ENCODE measurements around the gene DENND1A. TPM values are rescaled to one million over a fixed set of nuclear protein-coding genes. Genes with fewer than 3 reads are reported as not detected.
"Not testable (repeated sequence)": the region's sequence is repeated elsewhere in the genome, so short reads cannot be mapped to it uniquely, and the experiment has no call there.

The DENND1A gene
- total RNA-seq, 1 donor from 2014 or later, result 15.4 TPM

- no peaks in the 10 kb centered on the region for H3K27me3 ChIP-seq
- ATAC-seq (no peak), DNase-seq (no peak)
- no peaks in the 10 kb centered on the region for H3K36me3 ChIP-seq
- H3K9me3 ChIP-seq, result no peaks in the 10 kb centered on the region
- H3K27ac ChIP-seq, result no peak overlapping the region
- H3K4me1 ChIP-seq, result peaks cover 11% of the 10 kb centered on the region
- TF ChIP-seq CTCF (IDR thresholded peaks at IDR 0.05), result no peak
- intact Hi-C loops (cut with DNase I), result no loop called here
- H3K4me3 ChIP-seq, result no peak overlapping the region
Observed at GRCh38 chr9:123739902-123740301, 190.0 kb downstream of the DENND1A start.

- Histone ChIP-seq H3K9me3 (no peaks in the 10 kb centered on the region), H3K4me3 (no peak overlapping the region), H3K4me1 (peaks cover 11% of the 10 kb centered on the region), H3K36me3 (no peaks in the 10 kb centered on the region), H3K27me3 (no peaks in the 10 kb centered on the region), H3K27ac (no peak overlapping the region)
- DNase-seq (no peak), ATAC-seq (no peak)
- TF ChIP-seq CTCF (IDR thresholded peaks at IDR 0.05), result no peak
- intact Hi-C loops (cut with DNase I), result no loop called here
Observed at GRCh38 chr9:123739387-123739786, 190.5 kb downstream of the DENND1A start.

- no peak for DNase-seq
- ATAC-seq, result no peak
- no peak for TF ChIP-seq CTCF (IDR thresholded peaks at IDR 0.05)
- intact Hi-C loops (cut with DNase I), result no loop called here
- Histone ChIP-seq H3K27me3 (no peaks in the 10 kb centered on the region), H3K4me1 (peaks cover 11% of the 10 kb centered on the region), H3K4me3 (no peak overlapping the region), H3K27ac (no peak overlapping the region), H3K36me3 (no peaks in the 10 kb centered on the region), H3K9me3 (no peaks in the 10 kb centered on the region)
Observed at GRCh38 chr9:123738648-123739047, 191.3 kb downstream of the DENND1A start.

GRCh38 chr9:123735376-123735775 lies 194.6 kb downstream of the DENND1A start:
- Histone ChIP-seq H3K4me1 (no peaks in the 10 kb centered on the region), H3K9me3 (no peaks in the 10 kb centered on the region), H3K4me3 (no peak overlapping the region), H3K36me3 (no peaks in the 10 kb centered on the region), H3K27me3 (no peaks in the 10 kb centered on the region), H3K27ac (no peak overlapping the region)
- DNase-seq (no peak), ATAC-seq (no peak)
- no peak for TF ChIP-seq CTCF (IDR thresholded peaks at IDR 0.05)
- intact Hi-C loops (cut with DNase I), result no loop called here

- ATAC-seq; H3K9me3 ChIP-seq; intact Hi-C loops (cut with DNase I); H3K27ac ChIP-seq; H3K27me3 ChIP-seq; H3K4me1 ChIP-seq; H3K36me3 ChIP-seq; H3K4me3 ChIP-seq; DNase-seq: not testable (repeated sequence)
Observed at GRCh38 chr9:123728571-123728970, 201.4 kb downstream of the DENND1A start.

- Histone ChIP-seq H3K4me1 (no peaks in the 10 kb centered on the region), H3K9me3 (no peaks in the 10 kb centered on the region), H3K27ac (no peak overlapping the region), H3K27me3 (no peaks in the 10 kb centered on the region), H3K4me3 (no peak overlapping the region), H3K36me3 (no peaks in the 10 kb centered on the region)
- ATAC-seq (no peak), DNase-seq (no peak)
- intact Hi-C loops (cut with DNase I), result no loop called here
- no peak for TF ChIP-seq CTCF (IDR thresholded peaks at IDR 0.05)
Observed at GRCh38 chr9:123727332-123727731, 202.6 kb downstream of the DENND1A start.

Data from upper lobe of right lung (tissue), 1 donor.